ENCODE measurements around the gene GPR150. TPM values are rescaled to one million over a fixed set of nuclear protein-coding genes. Genes with fewer than 3 reads are reported as not detected.

The GPR150 gene
- total RNA-seq, 1 donor from 2014 or later = not detected

DNA sequence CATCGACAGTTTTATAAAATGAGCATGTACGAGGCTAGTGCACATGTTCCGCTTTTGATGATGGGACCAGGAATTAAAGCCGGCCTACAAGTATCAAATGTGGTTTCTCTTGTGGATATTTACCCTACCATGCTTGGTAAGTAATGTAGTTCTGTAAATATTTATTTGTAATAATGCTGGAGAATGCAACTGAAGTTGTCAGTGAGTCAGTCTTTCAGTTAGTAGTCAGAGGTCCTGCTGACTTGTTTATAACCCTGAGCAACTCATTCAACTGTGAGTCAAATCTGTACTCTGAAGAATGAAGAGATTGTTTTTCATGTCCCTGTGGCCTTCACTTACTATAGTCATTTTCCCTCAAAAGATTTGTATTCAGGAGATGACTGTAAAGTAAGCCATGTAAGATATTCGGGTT lies 28.4 kb upstream of the GPR150 start:
- no peak for DNase-seq (ENCODE audit: low spot score in 2 of 2, unreplicated experiment in 2 of 2)
- Mint-ChIP-seq H3K27me3 (ENCODE audit: low read depth) (no peaks in the 10 kb centered on the region), H3K27ac (no peak overlapping the region)

DNA sequence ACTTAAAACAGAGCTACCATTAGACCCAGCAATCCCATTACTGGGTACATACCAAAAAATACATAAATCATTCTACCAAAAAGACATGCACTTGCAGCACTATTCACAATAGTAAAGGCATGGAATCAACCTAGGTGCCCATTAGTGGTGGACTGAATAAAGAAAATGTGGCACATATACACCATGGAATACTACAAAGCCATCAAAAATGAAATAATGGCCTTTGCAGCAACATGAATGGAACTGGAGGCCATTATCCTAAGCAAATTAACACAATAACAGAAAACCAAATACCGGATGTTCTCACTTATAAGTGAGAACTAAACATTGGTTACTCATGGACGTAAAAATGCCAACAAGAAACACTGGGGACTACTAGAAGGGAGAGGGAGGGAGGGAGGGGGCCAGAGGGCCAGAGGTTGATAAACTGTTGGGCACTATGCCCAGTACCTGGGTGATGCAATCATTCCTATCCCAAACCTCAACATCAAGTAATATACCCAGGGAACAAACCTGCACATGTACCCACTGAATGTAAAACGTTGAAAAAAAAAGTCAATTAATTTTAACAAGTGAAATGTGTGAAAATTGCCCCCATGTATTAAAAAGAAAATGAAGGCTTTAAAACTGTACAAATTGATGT lies 24.5 kb upstream of the GPR150 start:
- no peak for DNase-seq (ENCODE audit: low spot score in 2 of 2, unreplicated experiment in 2 of 2)
- no peaks in the 10 kb centered on the region for H3K9me3 Mint-ChIP-seq
- TF ChIP-seq, protein P1, sequence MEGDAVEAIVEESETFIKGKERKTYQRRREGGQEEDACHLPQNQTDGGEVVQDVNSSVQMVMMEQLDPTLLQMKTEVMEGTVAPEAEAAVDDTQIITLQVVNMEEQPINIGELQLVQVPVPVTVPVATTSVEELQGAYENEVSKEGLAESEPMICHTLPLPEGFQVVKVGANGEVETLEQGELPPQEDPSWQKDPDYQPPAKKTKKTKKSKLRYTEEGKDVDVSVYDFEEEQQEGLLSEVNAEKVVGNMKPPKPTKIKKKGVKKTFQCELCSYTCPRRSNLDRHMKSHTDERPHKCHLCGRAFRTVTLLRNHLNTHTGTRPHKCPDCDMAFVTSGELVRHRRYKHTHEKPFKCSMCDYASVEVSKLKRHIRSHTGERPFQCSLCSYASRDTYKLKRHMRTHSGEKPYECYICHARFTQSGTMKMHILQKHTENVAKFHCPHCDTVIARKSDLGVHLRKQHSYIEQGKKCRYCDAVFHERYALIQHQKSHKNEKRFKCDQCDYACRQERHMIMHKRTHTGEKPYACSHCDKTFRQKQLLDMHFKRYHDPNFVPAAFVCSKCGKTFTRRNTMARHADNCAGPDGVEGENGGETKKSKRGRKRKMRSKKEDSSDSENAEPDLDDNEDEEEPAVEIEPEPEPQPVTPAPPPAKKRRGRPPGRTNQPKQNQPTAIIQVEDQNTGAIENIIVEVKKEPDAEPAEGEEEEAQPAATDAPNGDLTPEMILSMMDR (IDR thresholded peaks at IDR 0.05; ENCODE audit: unreplicated experiment) = no peak
- no peak overlapping the region for H3K4me3 Mint-ChIP-seq
- H3K4me1 Mint-ChIP-seq = no peaks in the 10 kb centered on the region
- peaks cover 6% of the 10 kb centered on the region for H3K36me3 Mint-ChIP-seq
- H3K27me3 Mint-ChIP-seq (ENCODE audit: low read depth) = no peaks in the 10 kb centered on the region
- no peak overlapping the region for H3K27ac Mint-ChIP-seq

More for the DNA sequence above, 28.4 kb upstream of the GPR150 start:
- peaks cover 9% of the 10 kb centered on the region for H3K36me3 Mint-ChIP-seq
- no peaks in the 10 kb centered on the region for H3K4me1 Mint-ChIP-seq
- no peaks in the 10 kb centered on the region for H3K9me3 Mint-ChIP-seq
- no peak overlapping the region for H3K4me3 Mint-ChIP-seq
- TF ChIP-seq, protein P1 (IDR thresholded peaks at IDR 0.05; ENCODE audit: unreplicated experiment) = no peak

DNA sequence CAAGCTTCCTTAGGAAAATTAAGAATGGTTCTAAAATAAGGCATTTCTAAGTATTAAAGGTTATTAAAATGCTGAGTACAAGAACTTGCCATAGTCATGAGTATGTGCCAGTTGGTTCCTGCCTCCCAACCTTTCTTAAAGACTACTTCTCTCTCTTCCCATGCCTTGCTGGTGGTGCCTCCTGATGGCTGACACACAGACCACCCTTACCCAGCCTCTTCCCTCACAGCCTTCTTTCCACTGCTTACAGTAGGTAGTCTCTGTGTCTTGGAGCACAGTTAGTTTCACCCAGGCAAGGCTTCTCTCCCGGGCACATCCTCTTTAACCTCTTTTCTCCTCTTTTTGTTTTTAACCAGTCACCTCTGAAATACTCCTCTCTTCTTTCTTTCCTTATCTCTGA lies 20.6 kb upstream of the GPR150 start:
- TF ChIP-seq, protein P1 (IDR thresholded peaks at IDR 0.05; ENCODE audit: unreplicated experiment) = no peak
- no peak for DNase-seq (ENCODE audit: low spot score in 2 of 2, unreplicated experiment in 2 of 2)

DNA sequence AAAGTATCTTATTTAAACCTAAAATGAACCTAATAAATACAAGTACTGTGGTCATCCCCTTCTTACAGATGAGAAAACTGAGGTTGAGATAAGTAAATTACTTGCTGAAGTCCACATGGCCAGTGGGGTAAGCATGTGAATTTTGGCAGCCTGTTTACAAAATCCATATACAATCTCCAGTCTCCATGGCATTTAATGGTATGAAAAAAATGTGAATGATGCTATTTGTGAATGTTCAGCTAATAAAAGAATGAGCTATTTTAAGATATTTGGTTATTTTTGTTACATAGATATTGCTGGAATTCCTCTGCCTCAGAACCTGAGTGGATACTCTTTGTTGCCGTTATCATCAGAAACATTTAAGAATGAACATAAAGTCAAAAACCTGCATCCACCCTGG lies 19.3 kb upstream of the GPR150 start:
- H3K4me3 Mint-ChIP-seq = no peak overlapping the region
- TF ChIP-seq, protein P1 (IDR thresholded peaks at IDR 0.05; ENCODE audit: unreplicated experiment) = no peak

More for the DNA sequence above, 20.6 kb upstream of the GPR150 start:
- H3K4me3 Mint-ChIP-seq = no peak overlapping the region
- H3K9me3 Mint-ChIP-seq = no peaks in the 10 kb centered on the region
- H3K4me1 Mint-ChIP-seq = peaks cover 6% of the 10 kb centered on the region
- H3K36me3 Mint-ChIP-seq = peaks cover 2% of the 10 kb centered on the region
- H3K27ac Mint-ChIP-seq = no peak overlapping the region
- no peaks in the 10 kb centered on the region for H3K27me3 Mint-ChIP-seq (ENCODE audit: low read depth)

DNA sequence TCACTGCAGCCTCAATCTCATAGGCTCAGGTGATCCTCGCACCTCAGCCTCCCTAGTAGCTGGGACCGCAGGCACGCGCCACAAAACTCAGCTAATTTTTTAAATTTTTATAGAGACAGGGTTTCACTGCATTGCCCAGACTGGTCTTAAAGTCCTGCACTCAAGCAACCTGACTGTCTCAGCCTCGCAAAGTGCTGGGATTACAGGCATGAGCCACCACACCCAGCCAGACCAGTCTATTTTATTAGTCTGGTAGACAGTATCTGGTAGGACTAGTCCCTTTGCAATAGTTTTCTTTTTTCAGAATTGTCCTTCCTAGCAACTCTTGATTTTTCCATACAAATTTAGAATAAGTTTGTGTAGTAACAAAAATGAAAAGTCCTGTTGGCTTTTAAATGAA lies 14.1 kb upstream of the GPR150 start:
- peaks cover 3% of the 10 kb centered on the region for H3K9me3 Mint-ChIP-seq
- H3K27me3 Mint-ChIP-seq (ENCODE audit: low read depth) = no peaks in the 10 kb centered on the region

More for the DNA sequence above, 19.3 kb upstream of the GPR150 start:
- Mint-ChIP-seq H3K27me3 (ENCODE audit: low read depth) (no peaks in the 10 kb centered on the region), H3K9me3 (no peaks in the 10 kb centered on the region), H3K27ac (no peak overlapping the region), H3K4me1 (peaks cover 6% of the 10 kb centered on the region), H3K36me3 (peaks cover 3% of the 10 kb centered on the region)
- no peak for DNase-seq (ENCODE audit: low spot score in 2 of 2, unreplicated experiment in 2 of 2)

More for the DNA sequence above, 14.1 kb upstream of the GPR150 start:
- H3K36me3 Mint-ChIP-seq = peaks cover 3% of the 10 kb centered on the region
- H3K4me1 Mint-ChIP-seq = peaks cover 6% of the 10 kb centered on the region
- DNase-seq (ENCODE audit: low spot score in 2 of 2, unreplicated experiment in 2 of 2) = no peak
- H3K27ac Mint-ChIP-seq = no peak overlapping the region
- H3K4me3 Mint-ChIP-seq = no peak overlapping the region
- TF ChIP-seq, protein P1 (IDR thresholded peaks at IDR 0.05; ENCODE audit: unreplicated experiment) = no peak
